ENCODE results near the gene KDM4C.
"Not testable (repeated sequence)": the region's sequence is repeated elsewhere in the genome, so short reads cannot be mapped to it uniquely, and the experiment has no call there.

KDM4C gene

GRCh38 chr9:6794936-6795335, 37.2 kb downstream of the KDM4C start:
- no peak for FAIRE-seq
- no peak for DNase-seq (ENCODE audit: insufficient read length, low spot score)

GRCh38 chr9:6802926-6803325, 45.2 kb downstream of the KDM4C start:
- FAIRE-seq, result no peak

GRCh38 chr9:6805532-6805931, 47.8 kb downstream of the KDM4C start:
- no peak for FAIRE-seq
- DNase-seq (ENCODE audit: insufficient read length, low spot score), result no peak

More at GRCh38 chr9:6802926-6803325, 45.2 kb downstream of the KDM4C start:
- no peak for DNase-seq (ENCODE audit: insufficient read length, low spot score)

- not testable (repeated sequence) for FAIRE-seq; DNase-seq (ENCODE audit: insufficient read length, low spot score)
These were observed 48.5 kb downstream of the KDM4C start for GRCh38 chr9:6806318-6806717.

DNA sequence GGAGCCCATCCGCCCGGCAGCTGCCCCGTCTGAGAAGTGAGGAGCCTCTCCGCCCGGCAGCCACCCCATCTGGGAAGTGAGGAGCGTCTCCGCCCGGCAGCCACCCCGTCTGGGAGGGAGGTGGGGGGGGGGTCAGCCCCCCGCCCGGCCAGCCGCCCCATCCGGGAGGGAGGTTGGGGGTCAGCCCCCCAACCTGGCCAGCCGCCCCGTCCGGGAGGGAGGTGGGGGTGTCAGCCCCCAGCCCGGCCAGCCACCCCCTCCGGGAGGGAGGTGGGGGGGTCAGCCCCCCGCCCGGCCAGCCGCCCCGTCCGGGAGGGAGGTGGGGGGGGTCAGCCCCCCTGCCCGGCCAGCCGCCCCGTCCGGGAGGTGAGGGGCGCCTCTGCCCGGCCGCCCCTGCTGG, 49.9 kb downstream of the KDM4C start:
- not testable (repeated sequence) for FAIRE-seq; DNase-seq (ENCODE audit: insufficient read length, low spot score)

DNA sequence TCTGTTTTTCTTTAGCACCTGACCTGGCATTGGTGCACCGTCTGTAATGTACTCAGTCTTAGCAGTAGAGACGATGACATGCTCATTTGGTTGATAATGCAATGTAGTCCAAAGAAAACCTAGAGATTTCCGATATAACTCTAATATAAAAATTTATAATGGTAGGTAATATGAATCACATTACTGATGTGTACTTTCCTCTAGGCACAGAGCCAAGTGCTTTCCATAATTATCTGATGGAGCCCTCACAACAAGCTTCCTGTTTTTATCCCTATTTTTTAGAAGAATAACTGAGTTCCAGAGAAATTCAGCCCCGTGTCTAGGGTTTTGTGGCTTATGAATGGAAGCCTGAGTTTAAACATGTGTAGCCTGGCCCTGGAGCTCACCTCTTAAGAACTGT, 53.7 kb downstream of the KDM4C start:
- FAIRE-seq (no peak), DNase-seq (ENCODE audit: insufficient read length, low spot score) (no peak)

DNA sequence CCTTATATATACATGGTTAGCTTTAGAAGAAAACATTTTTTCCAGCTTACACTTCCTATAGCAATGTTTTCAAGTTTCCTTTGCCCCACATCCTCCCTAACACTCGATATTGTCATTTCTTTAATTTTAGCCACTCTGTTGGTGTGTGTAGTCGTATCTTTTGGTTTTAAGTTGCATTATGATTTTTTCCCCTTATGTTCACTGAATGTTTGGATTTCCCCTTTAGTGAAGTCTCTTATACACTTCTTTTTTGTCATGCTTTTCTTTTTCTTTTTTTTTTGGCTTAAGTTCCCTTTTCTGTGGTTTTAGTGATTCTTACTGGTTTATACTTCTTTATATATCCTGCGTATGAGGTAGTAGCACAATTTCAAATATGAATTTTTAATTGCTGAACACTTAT, 58.8 kb downstream of the KDM4C start:
- FAIRE-seq (no peak), DNase-seq (ENCODE audit: insufficient read length, low spot score) (no peak)

DNA sequence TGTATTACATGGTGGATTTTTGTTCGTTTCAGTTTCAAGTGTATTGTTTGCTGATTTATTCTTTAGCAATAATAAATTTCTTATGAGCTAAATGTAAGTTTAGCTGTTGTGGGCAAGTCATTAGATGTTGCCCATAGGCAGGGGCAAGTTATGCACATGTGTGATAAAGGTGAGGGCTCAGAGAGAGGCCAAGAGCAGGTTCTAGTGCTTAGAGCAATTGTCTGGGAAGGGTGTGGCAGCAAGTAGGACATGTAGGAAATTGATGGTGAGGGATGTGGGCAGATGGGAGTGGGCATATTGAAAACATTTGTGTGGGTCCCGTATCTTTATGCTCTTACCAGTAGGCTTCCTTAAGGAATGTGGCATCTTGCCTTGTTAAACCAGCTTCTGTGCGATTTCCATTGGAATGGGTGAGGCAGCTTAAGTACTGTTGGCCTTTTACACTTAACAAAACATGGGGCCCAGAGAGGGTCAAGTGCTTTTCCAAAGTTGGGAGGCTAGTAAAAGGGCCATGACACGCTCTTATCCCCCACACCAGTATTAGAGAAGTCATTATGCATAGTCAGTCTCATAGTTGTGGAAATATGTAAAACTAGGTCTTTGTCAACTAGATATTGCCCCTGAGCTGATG, 60.6 kb downstream of the KDM4C start:
- FAIRE-seq (no peak), DNase-seq (ENCODE audit: insufficient read length, low spot score) (no peak)

DNA sequence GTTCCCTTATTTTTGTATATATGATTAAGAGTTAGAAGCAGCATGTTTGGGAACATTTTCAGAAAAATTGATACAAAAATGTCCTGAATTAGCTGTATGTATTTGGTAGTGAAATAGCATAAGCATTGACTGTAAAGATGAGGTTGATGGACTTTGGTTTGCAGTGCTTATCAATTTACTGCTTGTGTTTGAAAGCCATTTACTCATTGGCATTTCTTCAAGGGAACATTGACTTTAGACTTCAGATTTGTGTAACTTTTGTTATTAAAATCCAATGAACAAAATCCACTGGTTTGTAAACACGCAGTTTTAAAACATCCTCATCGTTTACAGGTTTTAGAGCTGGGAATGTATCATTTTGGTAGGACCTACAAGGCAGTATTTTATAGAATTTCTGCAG, 61.3 kb downstream of the KDM4C start:
- FAIRE-seq, result no peak
- DNase-seq (ENCODE audit: insufficient read length, low spot score), result no peak

DNA sequence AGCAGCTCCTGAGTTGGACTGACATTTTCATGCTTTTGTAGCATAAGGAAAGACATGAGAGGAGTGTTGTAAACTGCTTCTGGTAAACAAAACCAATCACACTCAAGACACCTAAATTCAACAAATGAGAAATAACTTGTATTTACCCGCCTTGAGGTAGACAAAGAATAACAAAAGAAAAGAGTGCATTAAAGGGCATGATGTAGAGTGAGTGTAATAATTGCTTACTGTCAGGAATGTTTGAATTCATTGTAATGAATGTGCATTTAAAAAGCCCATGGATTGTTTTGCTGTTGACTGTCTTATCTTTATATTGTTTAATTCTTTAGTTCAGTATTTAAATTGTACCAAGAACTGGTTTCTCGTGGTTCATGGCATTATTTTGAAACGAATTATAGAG, 61.8 kb downstream of the KDM4C start:
- FAIRE-seq (no peak), DNase-seq (ENCODE audit: insufficient read length, low spot score) (no peak)

DNA sequence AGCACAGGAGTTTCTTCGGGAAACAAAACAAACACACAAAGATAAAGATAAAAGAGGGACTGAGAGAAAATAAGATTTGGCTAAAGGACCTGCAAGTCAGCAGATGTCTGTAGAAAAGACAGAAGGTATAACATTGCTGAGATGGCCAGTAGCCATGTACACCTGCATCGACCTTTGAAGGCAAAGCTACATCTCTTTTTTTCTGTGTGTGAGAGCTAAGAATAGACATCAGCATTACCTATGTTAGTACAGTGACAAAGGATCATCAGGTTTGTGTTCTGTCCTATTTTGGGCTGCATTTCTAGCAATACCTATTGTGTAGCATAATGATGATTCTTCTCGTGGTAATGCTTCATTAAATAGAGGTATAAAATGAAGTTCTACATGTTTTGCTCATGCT, 64.9 kb downstream of the KDM4C start:
- FAIRE-seq (no peak), DNase-seq (ENCODE audit: insufficient read length, low spot score) (no peak)

- peak; percentile 63 for DNase-seq (ENCODE audit: insufficient read length, low spot score)
- FAIRE-seq, result no peak
These were observed 69.8 kb downstream of the KDM4C start for GRCh38 chr9:6827439-6828145.

GRCh38 chr9:6829027-6829426, 71.3 kb downstream of the KDM4C start:
- DNase-seq (ENCODE audit: insufficient read length, low spot score), result no peak

DNA sequence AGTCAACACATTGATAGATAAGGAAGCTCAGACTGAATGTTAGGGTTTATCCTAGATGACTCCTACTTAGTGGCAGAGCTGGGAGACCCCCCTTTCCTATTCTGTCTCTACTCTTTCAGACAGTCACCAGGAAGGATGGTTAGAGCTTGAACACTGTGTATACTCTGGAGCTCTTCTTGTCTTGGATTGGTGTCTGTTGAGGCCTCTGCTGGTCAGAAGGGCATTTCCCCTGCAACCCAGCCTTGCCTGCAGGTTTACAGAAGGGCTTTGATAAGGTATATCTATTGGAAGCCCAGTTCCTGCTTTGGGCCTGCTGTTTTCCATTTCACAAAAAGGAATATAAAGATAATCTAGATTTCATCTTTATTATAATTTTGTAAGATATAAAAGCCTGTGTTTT, 71.8 kb downstream of the KDM4C start:
- DNase-seq (ENCODE audit: insufficient read length, low spot score), result no peak
- no peak for FAIRE-seq

More at GRCh38 chr9:6829027-6829426, 71.3 kb downstream of the KDM4C start:
- no peak for FAIRE-seq

GRCh38 chr9:6833518-6834192, 75.9 kb downstream of the KDM4C start:
- DNase-seq (ENCODE audit: insufficient read length, low spot score), result no peak
- FAIRE-seq, result no peak

DNA sequence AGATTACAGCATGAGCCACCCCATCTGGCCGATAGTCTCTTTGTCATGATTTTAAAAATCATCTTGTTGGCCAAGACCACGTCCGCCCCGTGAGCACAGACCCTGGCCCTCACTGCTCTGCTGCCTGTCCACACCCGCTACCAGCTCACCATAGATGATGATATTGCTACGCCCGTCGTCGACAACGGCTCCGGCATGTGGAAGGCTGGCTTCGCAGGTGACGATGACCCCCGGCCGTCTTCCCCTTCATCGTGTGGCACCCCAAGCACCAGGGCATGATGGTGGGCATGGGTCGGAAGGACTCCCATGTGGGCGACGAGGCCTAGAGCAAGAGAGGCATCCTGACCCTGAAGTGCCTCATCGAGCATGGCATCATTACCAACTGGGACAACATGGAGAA, 76.5 kb downstream of the KDM4C start:
- FAIRE-seq, result no peak
- DNase-seq (ENCODE audit: insufficient read length, low spot score), result no peak

GRCh38 chr9:6838158-6838557, 80.4 kb downstream of the KDM4C start:
- FAIRE-seq, result no peak
- no peak for DNase-seq (ENCODE audit: insufficient read length, low spot score)

DNA sequence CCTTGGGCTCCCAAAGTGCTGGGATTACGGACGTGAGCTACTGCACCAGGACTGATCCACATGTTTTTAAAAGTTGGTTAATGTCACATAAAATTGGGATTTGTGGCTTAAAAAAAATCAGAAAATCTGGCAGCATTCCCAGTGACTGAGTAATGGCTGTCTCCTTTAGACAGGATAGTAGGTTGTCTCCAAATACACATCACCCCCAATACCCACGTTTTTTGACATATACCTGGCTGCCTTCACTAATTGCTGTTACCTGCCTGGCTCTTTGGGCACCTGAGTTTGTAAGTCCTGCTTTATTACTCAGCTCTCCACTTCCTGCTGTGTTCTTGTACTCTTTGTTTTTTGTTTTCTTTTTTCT, 84.8 kb downstream of the KDM4C start:
- DNase-seq (ENCODE audit: insufficient read length, low spot score) (no peak), FAIRE-seq (no peak)

- FAIRE-seq (no peak), DNase-seq (ENCODE audit: insufficient read length, low spot score) (no peak)
These were observed 86.0 kb downstream of the KDM4C start for GRCh38 chr9:6843742-6844141.

GRCh38 chr9:6844267-6844666, 86.5 kb downstream of the KDM4C start:
- DNase-seq (ENCODE audit: insufficient read length, low spot score) (no peak), FAIRE-seq (no peak)

GRCh38 chr9:6845128-6845826, 87.5 kb downstream of the KDM4C start:
- FAIRE-seq, result no peak
- DNase-seq (ENCODE audit: insufficient read length, low spot score), result no peak
